K562 (cell line): ENCODE data around the gene DDX46. TPM values are rescaled to one million over a fixed set of nuclear protein-coding genes. Genes with fewer than 3 reads are reported as not detected.

Experiments used
- HMBOX1 ChIP-seq: sonication (generic); IDR thresholded peaks from 2 replicates; pipeline ENCODE4 v1.6.1; 2016
- MLLT1 ChIP-seq, 2 experiments: fragments of 450-650 bp; IDR thresholded peaks; 2 replicates each; pipeline ENCODE4 v1.6.1; 2016
- POLR2B ChIP-seq: fragments of 450-650 bp; IDR thresholded peaks from 2 replicates; pipeline ENCODE4 v1.6.1; 2018; ENCODE audit warnings: low read depth; ENCODE audit not compliant: partially characterized antibody
- SNIP1 ChIP-seq: fragments of 450-650 bp; IDR thresholded peaks from 2 replicates; pipeline ENCODE4 v1.7.1; 2017; ENCODE audit warnings: low read depth, mild to moderate bottlenecking
- SP2 ChIP-seq: IDR thresholded peaks from 2 replicates; pipeline ENCODE4 v1.6.1; 2011; ENCODE audit warnings: mild to moderate bottlenecking, low read depth, low read length, moderate library complexity; ENCODE audit not compliant: poor library complexity, severe bottlenecking; ENCODE audit errors: extremely low read depth
- TFAP4 ChIP-seq: sonication (generic); formaldehyde crosslinking; IDR thresholded peaks from 2 replicates; pipeline ENCODE4 v1.8.0; 2022; ENCODE audit warnings: missing genetic modification reagents, mild to moderate bottlenecking, moderate library complexity, borderline replicate concordance
- ZKSCAN8 ChIP-seq: fragments of 200-800 bp; sonication (Bioruptor generic); IDR thresholded peaks from 2 replicates; pipeline ENCODE4 v1.6.1; 2016; ENCODE audit warnings: missing genetic modification characterization, missing compliant biosample characterization
- ZNF407 ChIP-seq: fragments of 450-650 bp; IDR thresholded peaks from 2 replicates; pipeline ENCODE4 v1.6.1; 2016; ENCODE audit warnings: low read depth
- ZNF583 ChIP-seq: fragments of 250-450 bp; sonication (Bioruptor Pico); IDR thresholded peaks from 2 replicates; pipeline ENCODE4 v1.4.0; 2020
- polyA plus RNA-seq, 8 experiments: library from polyadenylated mRNA; depleted of rRNA in 4 of 8; stranded (reverse) in 5 of 8; unstranded in 3 of 8; fragments of >200 nt; fragmentation: Nextera tagmentation in 2 of 8; fragmentation: Illumina TruSeq in 1 of 8; extraction: Ambion mirVana in 2 of 8; extraction: Trizol in 1 of 8; gene quantifications; 2 replicates each; pipeline versions ENCODE4 v1.2.1 to v1.2.3, GENCODE V29; 2011 to 2014; ENCODE audit warnings: inconsistent platforms in 1 of 8, missing spikeins in 1 of 8
- total RNA-seq, 7 experiments: library from RNA; depleted of rRNA in 6 of 7; stranded (reverse); fragments of >200 nt in 6 of 7; fragmentation: Illumina TruSeq in 2 of 7; extraction: Trizol in 2 of 7; gene quantifications; 2 replicates each; pipeline versions ENCODE4 v1.2.1 to v1.2.3, GENCODE V29; 2011 to 2021; ENCODE audit warnings: low replicate concordance in 1 of 7
- TF ChIP-seq, protein P1 (sequence below): fragments of 450-650 bp; formaldehyde crosslinking; IDR thresholded peaks from 2 replicates; pipeline ENCODE4 v1.4.0; 2020; ENCODE audit warnings: mild to moderate bottlenecking, moderate library complexity
- TF ChIP-seq, protein P2 (sequence below): IDR thresholded peaks from 3 replicates; pipeline ENCODE4 v1.6.1; 2011; ENCODE audit warnings: borderline replicate concordance, mild to moderate bottlenecking; ENCODE audit not compliant: insufficient read length, insufficient read depth

DDX46 gene
- total and polyA plus RNA-seq, 9 of the 15 experiments (the other 6 are each of a cell fraction or from before 2014, with no cell fraction given) = 26.2 to 99.0 (median 76.4) TPM

DNA sequence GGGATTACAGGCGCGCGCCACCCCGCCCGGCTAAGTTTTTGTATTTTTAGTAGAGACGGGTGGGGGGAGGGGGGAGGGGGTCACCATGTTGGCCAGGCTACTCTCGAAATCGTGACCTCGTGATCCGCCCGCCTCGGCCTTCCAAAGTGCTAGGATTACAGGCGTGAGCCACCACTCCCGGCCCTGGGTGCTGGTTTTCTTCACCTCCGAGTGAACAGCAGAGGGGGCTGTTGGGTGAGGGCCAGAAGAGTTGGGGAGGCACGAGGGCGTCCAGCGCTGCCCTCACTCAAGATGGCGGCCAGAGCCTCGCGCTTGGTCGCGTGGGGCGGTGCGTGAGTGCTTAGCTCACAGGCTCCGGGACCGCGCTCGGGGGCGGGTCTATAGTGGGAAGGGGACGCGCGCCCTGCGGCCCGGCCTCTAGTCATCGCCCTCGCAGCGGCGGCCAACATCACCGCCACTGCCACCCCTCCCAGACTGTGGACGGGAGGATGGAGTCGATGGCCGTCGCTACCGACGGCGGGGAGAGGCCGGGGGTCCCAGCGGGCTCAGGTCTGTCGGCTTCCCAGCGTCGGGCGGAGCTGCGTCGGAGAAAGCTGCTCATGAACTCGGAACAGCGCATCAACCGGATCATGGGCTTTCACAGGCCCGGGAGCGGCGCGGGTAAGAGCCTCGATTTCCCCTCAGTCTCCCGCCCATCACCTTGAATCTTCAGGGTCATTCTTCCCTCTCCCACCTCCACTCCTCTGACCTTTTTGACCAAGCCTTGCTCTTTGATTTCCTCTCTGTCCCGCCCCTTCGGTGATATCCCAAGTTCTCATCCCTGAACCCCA, 20.2 kb upstream of the DDX46 start, which contains the start of gene CAMLG (continued):
- TF ChIP-seq, protein P1, sequence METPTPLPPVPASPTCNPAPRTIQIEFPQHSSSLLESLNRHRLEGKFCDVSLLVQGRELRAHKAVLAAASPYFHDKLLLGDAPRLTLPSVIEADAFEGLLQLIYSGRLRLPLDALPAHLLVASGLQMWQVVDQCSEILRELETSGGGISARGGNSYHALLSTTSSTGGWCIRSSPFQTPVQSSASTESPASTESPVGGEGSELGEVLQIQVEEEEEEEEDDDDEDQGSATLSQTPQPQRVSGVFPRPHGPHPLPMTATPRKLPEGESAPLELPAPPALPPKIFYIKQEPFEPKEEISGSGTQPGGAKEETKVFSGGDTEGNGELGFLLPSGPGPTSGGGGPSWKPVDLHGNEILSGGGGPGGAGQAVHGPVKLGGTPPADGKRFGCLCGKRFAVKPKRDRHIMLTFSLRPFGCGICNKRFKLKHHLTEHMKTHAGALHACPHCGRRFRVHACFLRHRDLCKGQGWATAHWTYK (CRISPR knock-in tag) = peak; percentile 57; the same call in 1 of the 2 replicates
- no peak for TF ChIP-seq ZKSCAN8 (CRISPR knock-in tag)
- TF ChIP-seq SNIP1 = no peak
- no peak for TF ChIP-seq MLLT1 (IDR thresholded peaks at IDR 0.05)
- TF ChIP-seq SP2 = no peak
- TF ChIP-seq ZNF407 = no peak
- TF ChIP-seq POLR2B = peak; percentile 59
- TF ChIP-seq, protein P2, sequence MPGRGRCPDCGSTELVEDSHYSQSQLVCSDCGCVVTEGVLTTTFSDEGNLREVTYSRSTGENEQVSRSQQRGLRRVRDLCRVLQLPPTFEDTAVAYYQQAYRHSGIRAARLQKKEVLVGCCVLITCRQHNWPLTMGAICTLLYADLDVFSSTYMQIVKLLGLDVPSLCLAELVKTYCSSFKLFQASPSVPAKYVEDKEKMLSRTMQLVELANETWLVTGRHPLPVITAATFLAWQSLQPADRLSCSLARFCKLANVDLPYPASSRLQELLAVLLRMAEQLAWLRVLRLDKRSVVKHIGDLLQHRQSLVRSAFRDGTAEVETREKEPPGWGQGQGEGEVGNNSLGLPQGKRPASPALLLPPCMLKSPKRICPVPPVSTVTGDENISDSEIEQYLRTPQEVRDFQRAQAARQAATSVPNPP = no peak
- TF ChIP-seq TFAP4 (CRISPR knock-in tag) = peak; percentile 89
- TF ChIP-seq HMBOX1 = peak; percentile 21; the same call in 1 of the 2 replicates
- 0 out of 2 replicates have a peak, but pooled peaks have one; percentile 58 for TF ChIP-seq ZNF583 (CRISPR knock-in tag)
